HPDE6-E6E7 (cell line): ENCODE results near the gene CRB1.
"Not testable (repeated sequence)": the region's sequence is repeated elsewhere in the genome, so short reads cannot be mapped to it uniquely, and the experiment has no call there.

Experiments used
- DNase-seq: peaks from one replicate; pipeline ENCODE4 v3.0.0; 2011; ENCODE audit warnings: missing footprints; ENCODE audit errors: extremely low spot score

The CRB1 gene

GRCh38 chr1:197399755-197400521, 131.9 kb downstream of the CRB1 start:
- DNase-seq = peak; percentile 54

GRCh38 chr1:197400522-197400902, 132.5 kb downstream of the CRB1 start:
- no peak for DNase-seq

GRCh38 chr1:197402189-197402588, 134.1 kb downstream of the CRB1 start:
- DNase-seq = no peak

- DNase-seq = not testable (repeated sequence)
Measured at GRCh38 chr1:197404774-197405173, 136.7 kb downstream of the CRB1 start.

GRCh38 chr1:197405614-197406013, 137.6 kb downstream of the CRB1 start:
- DNase-seq = not testable (repeated sequence)

GRCh38 chr1:197413564-197413963, 145.5 kb downstream of the CRB1 start:
- no peak for DNase-seq

- no peak for DNase-seq
Measured at GRCh38 chr1:197415221-197415620, 147.2 kb downstream of the CRB1 start.

- no peak for DNase-seq
Measured at GRCh38 chr1:197418693-197419092, 150.6 kb downstream of the CRB1 start.

GRCh38 chr1:197422993-197423392, 154.9 kb downstream of the CRB1 start:
- no peak for DNase-seq

GRCh38 chr1:197424380-197424779, 156.3 kb downstream of the CRB1 start:
- no peak for DNase-seq

- no peak for DNase-seq
Measured at GRCh38 chr1:197429372-197429771, 161.3 kb downstream of the CRB1 start.

- DNase-seq = no peak
Measured at GRCh38 chr1:197435224-197435623, 167.2 kb downstream of the CRB1 start.

GRCh38 chr1:197437601-197438000, 169.5 kb downstream of the CRB1 start:
- DNase-seq = no peak

- DNase-seq = no peak
Measured at GRCh38 chr1:197438010-197438790, 170.1 kb downstream of the CRB1 start.

GRCh38 chr1:197439708-197440280, 171.7 kb downstream of the CRB1 start:
- no peak for DNase-seq

GRCh38 chr1:197440715-197441114, 172.7 kb downstream of the CRB1 start:
- no peak for DNase-seq

GRCh38 chr1:197441999-197442414, 174.0 kb downstream of the CRB1 start:
- no peak for DNase-seq

GRCh38 chr1:197444755-197445154, 176.7 kb downstream of the CRB1 start:
- DNase-seq = no peak

GRCh38 chr1:197448121-197448779, 180.2 kb downstream of the CRB1 start:
- DNase-seq = no peak

- no peak for DNase-seq
Measured at GRCh38 chr1:197451381-197451780, 183.3 kb downstream of the CRB1 start.

GRCh38 chr1:197453376-197454058, 185.5 kb downstream of the CRB1 start:
- no peak for DNase-seq

GRCh38 chr1:197462539-197462938, 194.5 kb downstream of the CRB1 start:
- DNase-seq = no peak
